GM12878 (cell line): Measurements from ENCODE around the gene SLC66A3. TPM values are rescaled to one million over a fixed set of nuclear protein-coding genes. Genes with fewer than 3 reads are reported as not detected.

Source experiments
- ATAC-seq: fragments of 200-7000 bp; cut with Tn5 transposase; 3 replicates; pipeline ENCODE4 v1.9.1; 2020; ENCODE audit warnings: mild to moderate bottlenecking, moderate library complexity
- BruUV-seq: library from RNA; stranded (reverse); fragments of 400-500 nt; replicated peaks from 2 replicates; lab custom pipeline; 2021; lab: Mats Ljungman, UMichigan
- CTCF ChIA-PET: fragments of 300-600 bp; sonication (Branson Sonifier 250); formaldehyde crosslinking; extraction: SDS; loops from one replicate; lab custom pipeline; 2021; ENCODE audit warnings: inconsistent platforms; lab: Yijun Ruan, JAX
- POLR2A ChIA-PET: fragments of 350-600 bp; formaldehyde crosslinking; extraction: SDS; loops from one replicate; lab custom pipeline; 2021; ENCODE audit warnings: inconsistent platforms; lab: Charles Lee
- RAD21 ChIA-PET: fragments of 300-600 bp; sonication (Branson Sonifier 250); formaldehyde crosslinking; loops from one replicate; lab custom pipeline; 2023; ENCODE audit warnings: antibody characterized with exemption; ENCODE audit not compliant: unreplicated experiment; lab: Charles Lee
- SMC1A ChIA-PET: fragments of 300-600 bp; sonication (Branson Sonifier 250); formaldehyde crosslinking; loops from one replicate; lab custom pipeline; 2023; ENCODE audit not compliant: unreplicated experiment, uncharacterized antibody; lab: Charles Lee
- DNase-seq: peaks from one replicate; pipeline ENCODE4 v3.0.0-alpha.2; 2011; ENCODE audit warnings: low read depth, low spot score
- FAIRE-seq: peaks from 3 replicates; lab custom pipeline; 2011; peaks lifted over from hg19 to GRCh38; lab: Jason Lieb, UNC
- H2AFZ ChIP-seq: 2 replicates; pipeline ENCODE4 v1.6.0; 2011; ENCODE audit warnings: low read depth, low read length, control low read depth; ENCODE audit not compliant: control insufficient read depth
- H3K27ac ChIP-seq: 2 replicates; pipeline ENCODE4 v1.5.1; 2011; ENCODE audit warnings: control low read depth; ENCODE audit not compliant: control insufficient read depth, insufficient read depth
- H3K27me3 ChIP-seq, 2 experiments: replicated peaks in 1 of 2; 2 replicates each; pipeline versions ENCODE4 v1.6.0 to v1.6.1; 2011; ENCODE audit warnings: low read length in 1 of 2; ENCODE audit not compliant: control insufficient read depth in 2 of 2, insufficient read depth in 2 of 2
- H3K36me3 ChIP-seq, 2 experiments: 2 replicates each; pipeline ENCODE4 v1.5.1; 2011; ENCODE audit warnings: low read length in 1 of 2; ENCODE audit not compliant: control insufficient read depth in 2 of 2, insufficient read depth in 2 of 2
- H3K4me1 ChIP-seq: 2 replicates; pipeline ENCODE4 v1.6.1; 2011; ENCODE audit warnings: mild to moderate bottlenecking, low read length, moderate library complexity, mixed read lengths; ENCODE audit not compliant: control insufficient read depth, insufficient read depth
- H3K4me2 ChIP-seq: 2 replicates; pipeline ENCODE4 v1.6.0; 2011; ENCODE audit warnings: control low read depth; ENCODE audit not compliant: control insufficient read depth, insufficient read depth
- H3K4me3 ChIP-seq: fragments of 200-600 bp; sonication (generic); 2 replicates; pipeline ENCODE4 v1.5.1; 2016
- H3K79me2 ChIP-seq: 2 replicates; pipeline ENCODE4 v1.6.0; 2011; ENCODE audit warnings: low read length; ENCODE audit not compliant: control insufficient read depth, insufficient read depth
- H3K9ac ChIP-seq: 2 replicates; pipeline ENCODE4 v1.8.0; 2011; ENCODE audit warnings: low read length, control low read depth, mixed read lengths; ENCODE audit not compliant: control insufficient read depth, insufficient read depth
- H3K9me3 ChIP-seq: replicated peaks from 3 replicates; pipeline ENCODE4 v1.5.1; 2011; ENCODE audit warnings: mild to moderate bottlenecking, low read length; ENCODE audit not compliant: control insufficient read depth, insufficient read depth
- H4K20me1 ChIP-seq: 2 replicates; pipeline ENCODE4 v1.6.0; 2011; ENCODE audit not compliant: control insufficient read depth, insufficient read depth
- BCL3 ChIP-seq: IDR thresholded peaks from 2 replicates; pipeline ENCODE4 v1.6.1; 2011; ENCODE audit warnings: borderline replicate concordance, low read depth, mild to moderate bottlenecking, moderate library complexity, low read length; ENCODE audit not compliant: insufficient read depth, poor library complexity, severe bottlenecking
- BRCA1 ChIP-seq: IDR thresholded peaks from 2 replicates; pipeline ENCODE4 v1.6.1; 2011; ENCODE audit warnings: low read depth, low read length, improper control_type of control experiment
- CHD2 ChIP-seq: IDR thresholded peaks from 2 replicates; pipeline ENCODE4 v1.6.1; 2011; ENCODE audit warnings: low read depth, low read length, improper control_type of control experiment, borderline replicate concordance
- KLF5 ChIP-seq: fragments of 450-650 bp; IDR thresholded peaks from 2 replicates; pipeline ENCODE4 v1.6.1; 2014; ENCODE audit warnings: mild to moderate bottlenecking; ENCODE audit not compliant: partially characterized antibody
- MAX ChIP-seq: IDR thresholded peaks from 2 replicates; pipeline ENCODE4 v1.6.1; 2012; ENCODE audit warnings: low read depth, low read length, improper control_type of control experiment
- NBN ChIP-seq: fragments of 450-650 bp; IDR thresholded peaks from 2 replicates; pipeline ENCODE4 v1.6.1; 2016
- PAX5 ChIP-seq: IDR thresholded peaks from 2 replicates; pipeline ENCODE4 v1.6.1; 2011; ENCODE audit warnings: low read depth, low read length, borderline replicate concordance
- POLR2A ChIP-seq: IDR thresholded peaks from 2 replicates; pipeline ENCODE4 v1.6.1; 2011; ENCODE audit warnings: low read depth, mild to moderate bottlenecking, low read length
- RUNX3 ChIP-seq: IDR thresholded peaks from 2 replicates; pipeline ENCODE4 v1.6.1; 2012; ENCODE audit warnings: low read length, inconsistent platforms
- SRF ChIP-seq, 2 experiments: IDR thresholded peaks; 2 replicates each; pipeline ENCODE4 v1.6.1; 2011; ENCODE audit warnings: low read depth in 2 of 2, low read length in 2 of 2, mild to moderate bottlenecking in 1 of 2, moderate library complexity in 1 of 2
- TBL1XR1 ChIP-seq: IDR thresholded peaks from 2 replicates; pipeline ENCODE4 v1.6.1; 2012; ENCODE audit warnings: low read depth, low read length, improper control_type of control experiment
- ZNF384 ChIP-seq: IDR thresholded peaks from 2 replicates; pipeline ENCODE4 v1.6.1; 2012; ENCODE audit warnings: low read depth, mild to moderate bottlenecking, low read length, improper control_type of control experiment, borderline replicate concordance
- ZNF687 ChIP-seq: fragments of 450-650 bp; IDR thresholded peaks from 2 replicates; pipeline ENCODE4 v1.6.1; 2017; ENCODE audit warnings: mild to moderate bottlenecking, moderate library complexity
- WGBS: methylation state at CpG from one replicate; pipeline ENCODE4 v1.1.6; 2016; ENCODE audit warnings: low lambda C conversion rate; ENCODE audit not compliant: insufficient replicate concordance, insufficient coverage; ENCODE audit errors: missing lambda C conversion rate; 5-methylcytosine and 5-hydroxymethylcytosine counted together
- in situ Hi-C: fragments of 300-500 bp; cut with MboI; formaldehyde crosslinking; loops from 9 replicates; pipeline ENCODE4 v1.14.3; 2018; ENCODE audit warnings: mixed read lengths
- intact Hi-C: fragments of 100-400 bp; cut with micrococcal nuclease; formaldehyde crosslinking; loops from one replicate; pipeline ENCODE4 v1.14.2; 2022; ENCODE audit not compliant: unreplicated experiment
- polyA plus RNA-seq, 11 experiments: library from polyadenylated mRNA; depleted of rRNA in 4 of 11; unstranded in 6 of 11; stranded (reverse) in 5 of 11; fragments of >200 nt; fragmentation: Nextera tagmentation in 4 of 11; fragmentation: Illumina TruSeq in 1 of 11; extraction: Ambion mirVana in 4 of 11; extraction: Trizol in 1 of 11; gene quantifications; 1 replicate in 1 of 11; 2 replicates in 10 of 11; pipeline versions ENCODE4 v1.2.1 to v1.2.3, GENCODE V29; 2011 to 2016; ENCODE audit warnings: inconsistent platforms in 2 of 11, missing spikeins in 2 of 11, low read depth in 1 of 11
- total RNA-seq, 4 experiments: library from RNA; depleted of rRNA in 3 of 4; stranded (reverse); fragments of >200 nt in 3 of 4; fragmentation: Illumina TruSeq in 1 of 4; extraction: Trizol in 1 of 4; gene quantifications; 2 replicates each; pipeline versions ENCODE4 v1.2.1 to v1.2.3, GENCODE V29; 2013 to 2021

SLC66A3 gene
- total and polyA plus RNA-seq, 10 of the 15 experiments (the other 5 are each of a cell fraction or from before 2014, with no cell fraction given), result 1.4 to 14.2 (median 6.4) TPM

GRCh38 chr2:11160256-11160655 is 5.0 kb downstream of the SLC66A3 start (continued):
- TF ChIP-seq BRCA1 (no peak), SRF (IDR thresholded peaks at IDR 0.05; ENCODE audit: low read depth in 2 of 2, low read length in 2 of 2) (no peak), CHD2 (no peak), TBL1XR1 (no peak)

GRCh38 chr2:11160731-11161455 is 5.6 kb downstream of the SLC66A3 start:
- peak overlapping the region; percentile 52 for H2AFZ ChIP-seq
- ChIA-PET SMC1A (interaction anchor here (0.6 to 1.0 kb wide), 2 partner anchors 251 to 506 kb away, joined by 3 read pairs; no protein-coding TSS in a partner anchor), POLR2A (interaction anchor here (0.5 to 0.8 kb wide), 2 partner anchors 13 to 179 kb away, joined by 3 to 4 read pairs; no protein-coding TSS in a partner anchor), CTCF (interaction anchor here (0.8 to 1.5 kb wide), 4 partner anchors 28 to 257 kb away, joined by 3 read pairs; a partner anchor contains a TSS), RAD21 (interaction anchor here (1.2 kb wide), 1 partner anchor 28 kb away, joined by 4 read pairs; a partner anchor contains a TSS)
- no peak overlapping the region for H3K9ac ChIP-seq
- no peaks in the 10 kb centered on the region for H3K36me3 ChIP-seq
- BruUV-seq, result no TSS peak
- peaks cover 5% of the 10 kb centered on the region for H3K4me1 ChIP-seq
- no peaks in the 10 kb centered on the region for H4K20me1 ChIP-seq
- FAIRE-seq, result peak; percentile 61
- H3K9me3 ChIP-seq, result no peaks in the 10 kb centered on the region
- 56% methylated on average over 15 of the region's 15 CpGs for WGBS
- peak overlapping the region; percentile 7; the same call in 1 of the 2 replicates for H3K27ac ChIP-seq
- no peak for TF ChIP-seq BCL3
- TF ChIP-seq POLR2A, result peak; percentile 64
- TF ChIP-seq ZNF687, result no peak
- 0 out of 2 replicates have a peak, but pooled peaks have one; percentile 26 for TF ChIP-seq NBN
- no peak for TF ChIP-seq MAX
- TF ChIP-seq ZNF384, result peak; percentile 55; the same call in 1 of the 2 replicates
- peak; percentile 67 for TF ChIP-seq PAX5
- TF ChIP-seq KLF5, result no peak
- TF ChIP-seq RUNX3, result peak; percentile 30; the same call in 1 of the 2 replicates
- TF ChIP-seq, all 136 proteins: peak for 5
- Histone ChIP-seq H3K4me2 (0 out of 2 replicates have a peak overlapping the region, but pooled peaks have one; percentile 30), H3K27me3 (no peaks in the 10 kb centered on the region; a peak in 1 of 4 replicates), H3K79me2 (no peaks in the 10 kb centered on the region), H3K4me3 (no peak overlapping the region)
- in situ Hi-C loops (no loop called here), intact Hi-C loops (no loop called here)
- ATAC-seq, result peak; percentile 85
- DNase-seq, result peak; percentile 23
